Stimulated activated CD8-positive, alpha-beta memory T cell treated with anti-CD3 and anti-CD28 coated beads, Interleukin-2, amount 100 ng/mL, for 48 hours (primary cell): Measurements from ENCODE around the gene ATP5ME.
A peak's percentile ranks its signal among the peaks of the same experiment; 100 is the strongest.

Experiments
- DNase-seq, 2 donors: peaks; one replicate each; pipeline ENCODE4 v3.0.0-alpha.2; 2020; ENCODE audit warnings: low read depth in 2 of 2

Gene ATP5ME

GRCh38 chr4:684623-685327 lies 10.7 kb upstream of the ATP5ME start:
- no peak for DNase-seq

GRCh38 chr4:683982-684622 lies 10.0 kb upstream of the ATP5ME start:
- peak in 1 of 2 donors; percentile 28 for DNase-seq

GRCh38 chr4:683247-683897 lies 9.3 kb upstream of the ATP5ME start:
- no peak for DNase-seq

GRCh38 chr4:682490-683172 lies 8.6 kb upstream of the ATP5ME start:
- no peak for DNase-seq

- no peak for DNase-seq
Observed at GRCh38 chr4:681736-682451, 7.8 kb upstream of the ATP5ME start.

GRCh38 chr4:680928-681645 lies 7.0 kb upstream of the ATP5ME start:
- DNase-seq = peak in 1 of 2 donors; percentile 50

- DNase-seq = no peak
Observed at GRCh38 chr4:680551-680927, 6.5 kb upstream of the ATP5ME start.

- no peak for DNase-seq
Observed at GRCh38 chr4:680091-680490, 6.0 kb upstream of the ATP5ME start.

GRCh38 chr4:679629-680028 lies 5.6 kb upstream of the ATP5ME start:
- no peak for DNase-seq

- no peak for DNase-seq
Observed at GRCh38 chr4:679104-679481, 5.0 kb upstream of the ATP5ME start.

GRCh38 chr4:678331-679103 lies 4.4 kb upstream of the ATP5ME start:
- no peak for DNase-seq

GRCh38 chr4:677431-678293 lies 3.6 kb upstream of the ATP5ME start:
- DNase-seq = no peak

- DNase-seq = no peak
Observed at GRCh38 chr4:676871-677235, 2.8 kb upstream of the ATP5ME start.

GRCh38 chr4:675980-676870 lies 2.1 kb upstream of the ATP5ME start:
- DNase-seq = no peak

GRCh38 chr4:675036-675882 lies 1.2 kb upstream of the ATP5ME start:
- no peak for DNase-seq

- no peak for DNase-seq
Observed at GRCh38 chr4:673349-674091, 556 bp downstream of the ATP5ME start.

GRCh38 chr4:671769-672168 lies 2.3 kb downstream of the ATP5ME start:
- no peak for DNase-seq
